Astrocyte (in vitro differentiated cells and primary cell): ENCODE results near the gene SMIM5.

Experiments
- CTCF ChIP-seq: IDR thresholded peaks from 2 replicates; pipeline ENCODE4 v1.5.1; 2011; ENCODE audit warnings: low read depth, mild to moderate bottlenecking, inconsistent platforms, low read length, moderate library complexity; ENCODE audit not compliant: insufficient read depth
- EZH2 ChIP-seq: IDR thresholded peaks from 2 replicates; pipeline ENCODE4 v1.6.1; 2012; ENCODE audit warnings: mild to moderate bottlenecking, low read length, inconsistent platforms; ENCODE audit not compliant: insufficient read depth

GRCh38 chr17:75664099-75664549 is 30.9 kb downstream of the SMIM5 start:
- TF ChIP-seq CTCF (no peak), EZH2 (no peak)
